Activated CD8-positive, alpha-beta memory T cell treated with anti-CD3 and anti-CD28 coated beads for 48 hours (primary cell): ENCODE results near the gene CCDC183.
"Not testable (repeated sequence)": the region's sequence is repeated elsewhere in the genome, so short reads cannot be mapped to it uniquely, and the experiment has no call there.

ENCODE experiments used
- DNase-seq, 3 experiments: peaks; one replicate each; pipeline ENCODE4 v3.0.0-alpha.2; 2020; ENCODE audit warnings: low read depth in 2 of 3, low spot score in 2 of 3

Gene CCDC183

DNA sequence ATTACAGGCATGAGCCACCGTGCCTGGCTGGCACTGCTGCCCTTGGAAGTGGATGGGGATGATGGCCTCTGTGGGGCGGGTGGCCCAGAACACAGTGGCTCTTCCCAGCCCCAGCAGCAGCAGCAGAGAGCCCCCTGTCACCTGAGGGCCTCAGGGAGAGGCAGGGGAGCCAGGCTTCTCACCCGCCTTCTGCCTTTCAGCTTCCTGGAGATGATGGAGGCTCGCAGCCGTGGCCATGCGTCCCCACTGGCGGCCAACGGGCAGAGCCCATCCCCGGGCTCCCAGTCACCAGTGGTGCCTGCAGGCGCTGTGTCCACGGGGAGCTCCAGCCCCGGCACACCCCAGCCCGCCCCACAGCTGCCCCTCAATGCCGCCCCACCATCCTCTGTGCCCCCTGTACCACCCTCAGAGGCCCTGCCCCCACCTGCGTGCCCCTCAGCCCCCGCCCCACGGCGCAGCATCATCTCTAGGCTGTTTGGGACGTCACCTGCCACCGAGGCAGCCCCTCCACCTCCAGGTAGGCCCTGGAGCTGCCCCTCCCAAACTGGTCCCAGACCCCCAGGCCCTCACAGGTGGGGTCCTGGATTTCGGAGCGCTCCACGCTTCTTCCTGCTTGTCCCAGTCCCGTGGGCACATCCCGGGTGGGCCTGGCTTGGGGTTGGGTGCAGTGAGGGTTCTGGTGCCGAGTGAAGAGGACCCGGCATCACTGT, 41.2 kb downstream of the CCDC183 start:
- no peak for DNase-seq

DNA sequence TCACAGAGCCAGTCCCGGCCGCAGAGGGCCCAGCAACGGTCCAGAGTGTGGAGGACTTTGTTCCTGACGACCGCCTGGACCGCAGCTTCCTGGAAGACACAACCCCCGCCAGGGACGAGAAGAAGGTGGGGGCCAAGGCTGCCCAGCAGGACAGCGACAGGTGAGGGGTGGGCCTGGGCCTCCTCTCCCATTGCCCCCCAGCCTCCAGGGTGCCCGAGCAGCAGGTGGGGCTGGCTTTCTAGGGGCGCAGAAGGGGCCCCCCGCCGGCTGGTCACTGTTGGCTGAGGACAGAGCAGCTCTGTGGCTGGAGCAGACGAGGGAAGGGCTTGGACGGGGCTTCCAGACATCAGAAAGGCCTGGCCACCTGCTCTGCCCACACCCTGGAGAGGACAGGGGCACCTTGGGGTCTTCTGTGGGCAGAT, 41.7 kb downstream of the CCDC183 start:
- not testable (repeated sequence) for DNase-seq

DNA sequence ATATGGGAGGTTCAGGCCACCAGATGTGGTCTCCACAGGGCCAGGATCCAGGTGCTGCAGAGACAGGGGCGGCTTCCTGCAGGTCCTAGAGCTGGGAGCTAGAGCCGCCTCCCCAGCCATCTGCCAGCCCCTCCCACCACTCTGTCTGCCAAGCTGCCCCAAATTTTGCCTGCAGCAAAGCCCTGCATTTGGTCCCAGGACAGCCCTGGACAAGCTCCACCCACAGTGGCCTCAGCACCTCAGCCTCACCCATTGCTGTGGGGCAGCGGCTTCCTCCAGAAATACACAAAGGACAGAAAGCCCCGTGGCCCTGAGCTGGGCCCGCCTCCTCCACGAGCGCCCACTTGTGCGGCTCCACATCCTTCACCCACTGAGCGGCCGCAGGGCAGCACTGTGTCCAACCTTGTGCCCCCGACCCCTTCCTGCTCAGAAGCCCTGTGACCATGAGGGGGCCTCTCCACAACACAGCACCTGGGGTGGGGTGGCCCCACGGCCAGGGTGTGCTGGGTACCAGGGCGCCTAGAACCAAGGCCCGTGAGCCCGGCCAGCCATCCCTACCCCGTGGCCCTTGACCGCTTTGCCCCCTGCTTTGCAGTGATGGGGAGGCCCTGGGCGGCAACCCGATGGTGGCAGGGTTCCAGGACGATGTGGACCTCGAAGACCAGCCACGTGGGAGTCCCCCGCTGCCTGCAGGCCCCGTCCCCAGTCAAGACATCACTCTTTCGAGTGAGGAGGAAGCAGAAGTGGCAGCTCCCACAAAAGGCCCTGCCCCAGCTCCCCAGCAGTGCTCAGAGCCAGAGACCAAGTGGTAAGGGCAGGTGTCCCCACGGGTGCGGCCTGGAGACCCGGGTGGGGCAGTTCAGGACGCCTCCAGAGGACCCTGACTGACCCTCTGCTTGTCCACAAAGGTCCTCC, 42.4 kb downstream of the CCDC183 start:
- no peak for DNase-seq

DNA sequence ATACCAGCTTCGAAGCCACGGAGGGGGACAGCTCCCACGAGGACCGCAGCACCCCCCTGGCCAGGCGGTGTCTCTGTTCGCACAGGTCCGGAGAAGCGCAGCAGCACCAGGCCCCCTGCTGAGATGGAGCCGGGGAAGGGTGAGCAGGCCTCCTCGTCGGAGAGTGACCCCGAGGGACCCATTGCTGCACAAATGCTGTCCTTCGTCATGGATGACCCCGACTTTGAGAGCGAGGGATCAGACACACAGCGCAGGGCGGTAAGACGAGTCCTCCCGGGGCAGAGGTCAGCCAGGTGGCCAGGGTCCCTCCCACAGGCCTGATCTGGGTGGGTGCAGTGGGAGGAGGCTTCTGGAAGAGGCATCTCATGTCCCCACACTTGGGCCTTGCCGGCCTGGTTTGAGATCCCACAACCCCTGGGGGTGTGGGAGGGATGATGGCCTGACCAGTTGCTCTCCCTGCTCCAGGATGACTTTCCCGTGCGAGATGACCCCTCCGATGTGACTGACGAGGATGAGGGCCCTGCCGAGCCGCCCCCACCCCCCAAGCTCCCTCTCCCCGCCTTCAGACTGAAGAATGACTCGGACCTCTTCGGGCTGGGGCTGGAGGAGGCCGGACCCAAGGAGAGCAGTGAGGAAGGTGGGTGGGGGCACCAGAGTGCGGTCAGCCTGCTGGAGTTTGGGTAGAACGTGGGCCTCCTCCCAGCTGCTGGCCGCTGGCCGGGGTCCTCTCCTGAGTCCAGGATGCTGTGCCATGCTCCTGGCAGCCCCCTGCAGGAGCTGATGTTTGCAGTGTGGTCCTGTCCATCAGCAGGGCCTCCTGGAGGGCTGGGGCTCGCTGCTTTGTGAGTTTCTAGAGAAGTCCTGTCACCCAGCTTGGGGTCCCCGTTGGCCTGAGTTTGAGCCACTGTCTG, 43.3 kb downstream of the CCDC183 start:
- no peak for DNase-seq

DNA sequence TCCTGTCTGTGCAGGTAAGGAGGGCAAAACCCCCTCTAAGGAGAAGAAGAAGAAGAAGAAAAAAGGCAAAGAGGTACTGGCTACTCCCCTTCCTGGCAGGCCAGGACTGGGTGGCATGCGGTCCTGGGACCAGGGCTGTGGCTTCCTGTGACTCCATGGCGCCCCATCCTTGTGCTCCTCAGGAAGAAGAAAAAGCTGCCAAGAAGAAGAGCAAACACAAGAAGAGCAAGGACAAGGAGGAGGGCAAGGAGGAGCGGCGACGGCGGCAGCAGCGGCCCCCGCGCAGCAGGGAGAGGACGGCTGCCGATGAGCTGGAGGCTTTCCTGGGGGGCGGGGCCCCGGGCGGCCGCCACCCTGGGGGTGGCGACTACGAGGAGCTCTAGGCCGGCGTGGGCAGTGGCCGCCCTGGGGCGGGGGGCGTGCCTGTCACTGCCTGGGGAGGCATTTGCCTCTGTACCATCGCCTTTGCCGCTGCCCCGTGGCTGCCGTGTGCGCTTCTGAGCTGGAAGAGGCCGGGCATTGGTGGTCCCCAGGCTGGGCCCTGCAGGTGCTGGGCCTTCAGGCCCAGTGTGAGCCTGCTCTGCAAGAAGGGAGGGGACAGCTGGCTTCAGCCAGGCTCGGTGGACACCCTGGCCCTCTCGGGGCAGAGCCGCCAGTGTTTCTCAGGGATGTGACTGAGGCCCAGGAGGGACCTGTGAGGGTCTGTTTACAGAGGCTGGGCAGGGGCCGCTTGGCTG, 44.2 kb downstream of the CCDC183 start:
- no peak for DNase-seq

DNA sequence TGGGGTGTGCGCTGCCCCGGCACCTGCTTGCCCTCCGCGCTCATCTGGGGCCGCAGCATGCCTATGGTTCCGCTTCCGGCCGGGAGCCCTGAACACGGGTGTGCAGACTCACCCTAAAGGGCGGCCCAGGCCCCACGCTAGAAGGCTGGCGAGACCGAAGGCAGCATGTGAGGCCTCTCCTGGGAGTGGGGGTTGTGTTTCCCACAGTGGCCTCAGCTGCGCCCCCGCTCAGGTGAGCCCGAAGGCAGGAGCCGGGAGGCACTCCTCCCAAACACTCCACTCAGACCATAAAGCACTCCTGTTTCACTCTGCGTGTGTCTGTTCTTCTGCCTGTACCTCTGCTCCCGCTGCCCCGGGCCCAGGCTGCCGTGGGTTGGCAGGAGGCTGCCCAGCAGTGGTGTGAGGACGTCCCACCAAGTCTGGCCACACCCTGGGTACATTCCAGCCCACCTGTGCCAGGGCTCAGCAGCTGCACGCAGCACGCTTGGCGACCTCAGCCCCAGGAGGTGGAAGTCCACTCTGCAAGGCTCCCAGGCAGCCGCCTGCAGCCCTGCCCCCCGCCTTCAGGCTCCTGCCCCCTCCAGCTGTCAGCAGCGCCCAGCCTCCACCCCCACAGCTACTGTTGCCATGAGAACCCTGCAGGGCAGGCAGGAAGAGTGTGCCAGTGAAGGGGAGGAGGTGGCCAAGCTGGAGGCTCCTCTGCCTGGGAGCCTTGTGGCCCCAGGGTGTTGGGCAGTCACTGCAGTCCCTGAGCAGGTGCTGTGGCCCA, 44.9 kb downstream of the CCDC183 start:
- DNase-seq: no peak

DNA sequence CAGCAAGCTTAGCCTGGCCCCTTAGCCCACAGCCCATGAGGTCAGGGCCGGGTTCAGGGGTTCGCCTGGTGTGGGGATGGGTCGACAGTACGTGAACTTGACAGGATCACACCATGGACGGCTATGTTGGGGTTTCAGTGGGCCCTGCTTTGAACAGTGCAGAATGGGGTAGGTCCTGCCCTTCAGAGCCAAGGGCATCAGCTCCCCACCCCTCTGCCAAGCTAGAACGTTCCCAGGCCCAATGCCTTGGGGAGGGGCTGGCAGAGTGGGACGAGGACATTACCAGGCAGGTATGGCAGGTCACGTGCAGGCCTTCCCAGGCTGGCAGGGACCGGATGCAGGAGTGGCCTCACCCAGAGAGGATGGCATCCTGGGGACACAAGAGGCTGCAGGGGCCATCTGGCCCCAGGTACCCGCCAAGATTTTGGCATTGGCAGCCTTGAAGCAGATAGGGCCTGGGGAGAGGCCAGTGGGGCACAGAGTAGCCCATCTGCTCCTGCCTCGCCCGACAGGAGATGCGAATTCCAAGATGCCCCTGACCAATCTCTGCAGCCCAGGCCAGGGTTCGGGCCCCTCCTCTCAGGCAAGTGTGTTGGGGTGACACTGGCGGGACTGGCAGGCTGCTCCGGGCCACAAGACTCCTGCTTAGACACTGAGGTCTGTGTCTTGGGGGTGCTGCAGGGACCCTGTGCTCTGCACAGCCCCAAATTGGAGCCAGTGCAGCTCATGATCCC, 45.7 kb downstream of the CCDC183 start:
- DNase-seq: not testable (repeated sequence)

DNA sequence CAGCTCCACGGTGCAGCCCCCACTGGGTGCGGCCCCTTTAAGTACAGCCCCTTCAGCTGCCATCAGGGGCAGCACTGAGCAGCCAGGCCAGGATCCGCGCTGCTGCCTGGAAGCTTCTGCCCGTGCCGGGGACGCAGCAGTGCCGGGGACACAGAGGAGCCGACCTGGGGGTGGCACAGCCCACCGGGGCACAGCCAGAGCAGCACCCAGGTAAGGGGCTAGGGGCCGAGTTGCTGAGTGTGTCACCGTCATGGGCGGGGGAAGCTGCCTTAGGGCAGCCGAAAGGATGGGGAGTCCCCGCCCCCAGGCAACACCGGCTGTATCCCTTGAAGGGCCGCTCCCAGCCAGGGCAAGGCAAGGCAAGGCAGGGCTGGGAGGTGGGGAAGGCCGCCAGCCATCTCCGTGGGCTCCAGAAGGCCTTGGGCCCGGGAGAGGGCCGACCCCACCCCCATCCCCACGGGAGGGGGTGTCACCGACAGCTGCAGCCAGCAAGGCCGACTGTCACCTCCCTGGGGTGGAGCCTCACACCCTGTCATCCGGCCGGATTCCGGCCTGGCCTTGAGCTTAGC, 46.3 kb downstream of the CCDC183 start, which contains the start of gene AJM1:
TSS of gene AJM1 (plus strand) at position 99 of the 569 bp plus-strand sequence. CDS start 1,937 bp downstream, outside the sequence.
- DNase-seq: peak; percentile 53 to 74 (median 72)

DNA sequence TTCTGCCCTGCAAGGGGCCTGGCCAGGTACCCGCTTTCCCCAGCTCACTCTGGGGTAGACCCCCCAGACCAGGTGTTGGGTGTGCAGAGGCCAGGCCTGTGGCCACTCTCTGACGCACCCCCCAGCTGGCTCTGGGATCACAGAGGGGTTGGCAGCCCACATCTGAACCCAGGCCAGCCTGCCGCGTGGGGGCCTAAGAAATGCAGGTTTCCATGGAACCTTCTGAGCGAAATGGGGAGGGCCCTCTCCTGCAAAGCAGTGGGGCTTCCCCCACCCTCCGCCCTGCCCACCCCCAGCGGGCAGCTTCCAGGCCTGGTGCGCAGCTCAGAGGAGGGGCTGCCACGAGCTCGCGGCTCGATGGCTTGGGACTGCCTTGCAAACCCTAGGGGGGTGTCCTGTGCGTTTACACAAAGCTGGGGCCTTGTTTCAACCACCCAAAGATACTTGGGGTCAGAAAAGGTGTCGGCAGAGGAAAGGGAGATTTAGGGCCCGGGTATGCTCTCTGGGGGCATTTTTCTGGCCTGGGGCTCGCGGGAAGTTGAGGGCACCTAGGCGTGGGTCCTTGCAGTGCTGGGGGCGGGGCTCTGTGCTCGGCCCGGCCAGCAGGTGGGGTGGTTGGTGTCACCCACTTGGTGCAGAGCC, 47.1 kb downstream of the CCDC183 start:
- not testable (repeated sequence) for DNase-seq

DNA sequence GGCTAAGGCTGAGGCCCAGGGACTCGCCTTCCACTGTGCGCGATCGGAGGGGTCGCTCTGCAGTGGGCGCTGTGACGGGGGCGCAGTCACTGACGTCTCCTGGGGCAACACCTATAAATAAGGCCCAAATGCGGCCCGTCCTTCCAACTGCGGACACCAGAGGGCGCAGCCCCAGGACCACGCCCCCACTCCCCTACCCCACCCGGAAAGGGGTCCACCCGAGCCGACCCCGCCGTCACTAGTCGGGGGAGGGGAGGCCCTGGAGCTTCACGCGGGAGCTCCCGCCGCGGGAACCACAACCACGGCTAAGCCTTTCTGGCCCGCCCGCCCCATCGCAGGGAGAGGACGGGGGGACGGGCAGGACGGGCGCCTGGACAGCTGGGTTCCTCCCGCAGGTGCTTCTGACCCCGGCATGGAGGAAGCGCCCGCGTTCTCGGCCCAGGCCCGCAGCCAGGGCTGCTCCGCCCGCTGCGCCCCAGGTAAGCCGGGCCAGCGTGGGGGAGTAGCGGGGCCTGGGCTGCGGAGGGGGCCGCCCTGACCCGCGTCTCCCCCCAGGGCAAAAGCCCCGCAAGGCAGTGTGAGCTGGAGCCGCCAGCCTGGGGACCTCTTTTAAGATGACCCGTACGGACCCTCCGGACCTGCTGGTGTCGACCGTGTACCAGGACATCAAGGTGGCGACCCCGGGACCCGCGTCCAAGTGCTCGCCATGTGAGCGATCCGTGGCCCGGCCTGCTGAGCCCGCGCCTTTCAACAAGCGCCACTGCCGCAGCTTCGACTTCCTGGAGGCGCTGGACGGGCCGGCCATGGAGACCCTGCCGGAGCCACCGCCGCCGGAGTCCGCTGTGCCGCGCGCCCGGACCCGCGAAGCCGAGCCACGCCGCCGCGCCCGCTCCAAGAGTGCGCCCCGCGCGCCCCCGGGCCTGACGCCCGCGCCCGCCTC, 47.9 kb downstream of the CCDC183 start:
- peak in 2 of 3 experiments; percentile 50 to 60 for DNase-seq

DNA sequence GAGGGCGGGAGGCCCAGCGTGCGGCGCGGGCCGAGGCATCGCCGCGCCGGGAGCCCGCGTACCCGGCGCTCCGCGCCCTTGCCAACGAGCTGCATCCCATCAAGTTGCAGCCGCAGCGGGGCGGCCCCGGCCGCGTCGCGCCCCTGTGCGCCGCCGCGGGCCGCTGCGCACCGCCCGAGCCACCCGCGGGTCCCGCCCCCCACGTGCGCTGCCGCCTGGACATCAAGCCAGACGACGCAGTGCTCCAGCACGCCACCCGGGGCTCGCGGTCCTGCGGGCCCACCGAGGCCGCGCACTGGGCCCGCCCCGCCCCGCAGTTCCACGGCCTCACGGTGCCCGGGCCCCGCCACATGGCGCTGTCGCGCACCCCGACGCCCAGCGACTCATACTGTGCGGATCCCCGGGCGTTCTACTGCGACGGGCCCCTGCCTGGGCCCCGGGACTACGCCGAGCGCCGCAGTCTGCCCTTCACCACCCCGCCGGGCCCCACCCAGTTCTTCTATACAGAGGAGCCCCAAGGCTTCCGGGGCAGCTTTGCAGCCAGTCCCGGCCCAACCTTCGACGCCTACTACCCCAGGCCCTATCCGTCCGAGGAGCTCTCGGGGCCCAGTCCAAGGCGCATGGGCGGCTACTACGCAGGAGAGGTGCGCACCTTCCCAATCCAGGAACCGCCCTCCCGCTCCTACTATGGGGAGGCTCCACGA, 48.8 kb downstream of the CCDC183 start:
- no peak for DNase-seq

DNA sequence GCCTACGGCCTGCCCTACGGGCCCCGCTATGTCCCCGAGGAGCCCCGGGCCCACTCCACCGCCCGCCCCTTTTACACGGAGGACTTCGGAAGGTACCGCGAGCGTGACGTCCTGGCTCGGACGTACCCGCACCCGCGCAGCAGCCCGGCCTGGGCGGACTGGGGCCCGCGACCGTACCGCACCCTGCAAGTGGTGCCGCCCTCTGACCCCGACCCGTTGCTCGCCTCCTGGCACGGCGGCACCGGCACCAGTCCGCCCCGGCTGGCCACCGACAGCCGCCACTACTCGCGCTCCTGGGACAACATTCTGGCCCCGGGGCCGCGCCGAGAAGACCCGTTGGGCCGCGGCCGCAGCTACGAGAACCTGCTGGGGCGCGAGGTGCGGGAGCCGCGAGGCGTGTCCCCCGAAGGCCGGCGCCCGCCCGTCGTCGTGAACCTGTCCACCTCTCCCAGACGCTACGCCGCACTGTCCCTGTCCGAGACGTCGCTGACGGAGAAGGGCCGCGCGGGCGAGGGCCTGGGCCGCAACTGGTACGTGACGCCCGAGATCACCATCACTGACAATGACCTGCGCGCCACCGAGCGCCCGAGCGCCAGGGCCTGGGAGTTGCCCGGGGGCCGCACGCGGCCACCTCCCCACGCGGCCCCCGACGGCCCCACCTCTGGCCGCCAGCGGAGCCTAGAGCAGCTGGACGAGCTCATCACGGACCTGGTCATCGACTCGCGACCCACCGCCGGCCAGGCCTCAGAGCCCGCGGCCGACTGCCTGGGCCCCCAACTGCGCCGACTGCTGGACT, 49.5 kb downstream of the CCDC183 start:
- DNase-seq: no peak

DNA sequence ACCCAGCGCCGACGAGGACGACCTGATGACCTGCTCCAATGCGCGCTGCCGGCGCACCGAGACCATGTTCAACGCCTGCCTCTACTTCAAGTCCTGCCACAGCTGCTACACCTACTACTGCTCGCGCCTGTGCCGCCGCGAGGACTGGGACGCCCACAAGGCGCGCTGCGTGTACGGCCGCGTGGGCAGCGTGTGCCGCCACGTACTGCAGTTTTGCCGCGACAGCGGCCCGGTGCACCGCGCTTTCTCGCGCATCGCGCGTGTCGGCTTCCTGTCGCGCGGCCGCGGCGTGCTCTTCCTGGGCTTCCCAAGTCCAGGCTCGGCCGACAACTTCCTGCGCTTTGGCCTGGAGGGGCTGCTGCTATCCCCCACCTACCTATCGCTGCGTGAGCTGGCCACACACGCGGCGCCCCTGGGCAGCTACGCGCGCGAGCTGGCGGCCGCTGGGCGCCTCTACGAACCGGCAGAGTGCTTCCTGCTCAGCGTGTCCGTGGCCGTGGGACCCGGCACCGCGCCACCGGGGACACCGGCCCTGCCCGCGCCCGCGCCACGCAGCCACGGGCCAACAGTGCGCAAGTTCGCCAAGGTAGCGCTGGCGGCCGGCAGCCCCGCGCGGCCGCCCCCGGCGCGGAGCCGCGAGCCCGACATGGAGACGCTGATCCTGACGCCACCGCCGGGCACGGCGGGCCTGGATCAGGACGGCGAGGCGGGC, 50.4 kb downstream of the CCDC183 start:
- no peak for DNase-seq

DNA sequence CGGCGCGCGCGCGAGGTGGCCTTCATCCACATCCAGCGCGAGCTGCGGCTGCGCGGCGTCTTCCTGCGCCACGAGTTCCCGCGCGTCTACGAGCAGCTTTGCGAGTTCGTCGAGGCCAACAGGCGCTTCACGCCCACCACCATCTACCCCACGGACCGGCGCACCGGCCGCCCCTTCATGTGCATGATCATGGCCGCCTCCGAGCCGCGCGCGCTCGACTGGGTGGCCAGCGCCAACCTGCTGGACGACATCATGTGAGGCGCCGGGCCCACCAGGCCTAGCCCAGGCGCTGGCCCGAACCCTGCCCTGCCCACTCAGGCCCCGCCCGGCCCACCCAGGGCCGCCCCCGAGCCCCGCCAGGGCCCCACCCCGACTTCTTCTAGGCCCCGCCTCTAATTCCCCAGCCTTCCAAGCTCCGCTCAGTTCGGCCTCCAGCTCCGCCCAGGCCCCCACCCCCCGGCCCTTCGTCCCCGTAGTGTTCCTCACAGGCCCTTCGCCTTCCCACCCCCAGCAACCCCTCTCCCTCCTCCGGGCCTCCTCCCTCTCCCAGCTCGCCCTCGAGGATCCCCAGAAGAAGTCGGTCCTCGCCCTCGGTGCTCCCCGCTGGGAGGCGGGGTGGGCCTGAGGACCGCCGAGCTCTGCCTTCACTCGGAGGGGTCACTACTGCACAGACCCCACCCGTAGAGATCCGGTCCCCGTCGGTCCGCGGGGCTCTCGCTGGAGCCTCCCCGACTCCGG, 51.1 kb downstream of the CCDC183 start:
- no peak for DNase-seq
